Activated CD4-positive, alpha-beta T cell treated with anti-CD3 and anti-CD28 coated beads, Interleukin-10, Interleukin-2, amounts not matched to agents 100 ng/mL and 50 ng/mL, durations not matched to agents 16 hours and 8 hours (primary cell): ENCODE results near the gene KCNK4.
A peak's percentile ranks its signal among the peaks of the same experiment; 100 is the strongest.
"Not testable (repeated sequence)": the region's sequence is repeated elsewhere in the genome, so short reads cannot be mapped to it uniquely, and the experiment has no call there.

Source experiments
- DNase-seq: peaks from one replicate; pipeline ENCODE4 v3.0.0-alpha.2; 2020

The KCNK4 gene

DNA sequence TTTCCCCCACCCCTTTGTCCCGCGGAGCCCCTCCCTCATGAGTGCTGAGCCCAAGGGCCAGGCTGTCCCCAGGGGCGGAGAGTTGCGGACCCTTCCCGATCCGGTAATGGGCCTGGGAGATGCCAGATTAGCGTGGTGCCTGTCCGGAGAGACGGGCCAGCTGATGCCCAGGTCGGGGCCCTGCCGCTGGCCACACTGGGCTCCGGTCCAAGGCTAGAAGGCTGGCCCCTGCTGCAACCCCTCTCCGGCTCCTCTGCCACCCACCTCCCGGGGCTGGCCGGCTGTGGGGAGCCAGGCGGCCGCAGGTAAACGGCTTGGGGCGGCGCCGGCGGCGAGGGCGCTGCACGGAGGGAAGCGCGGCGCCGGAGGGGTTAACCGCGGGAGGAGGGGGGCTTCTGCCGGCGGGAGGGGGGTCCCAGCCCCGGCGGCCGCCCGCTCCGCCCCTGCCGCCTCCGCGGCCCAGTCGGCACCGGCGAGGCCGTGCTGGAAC is at the start of gene KCNK4:
KCNK4 (plus strand) TSS at position 41 of the 490 bp plus-strand sequence. CDS start 1,717 bp downstream, outside the sequence.
- no peak for DNase-seq

DNA sequence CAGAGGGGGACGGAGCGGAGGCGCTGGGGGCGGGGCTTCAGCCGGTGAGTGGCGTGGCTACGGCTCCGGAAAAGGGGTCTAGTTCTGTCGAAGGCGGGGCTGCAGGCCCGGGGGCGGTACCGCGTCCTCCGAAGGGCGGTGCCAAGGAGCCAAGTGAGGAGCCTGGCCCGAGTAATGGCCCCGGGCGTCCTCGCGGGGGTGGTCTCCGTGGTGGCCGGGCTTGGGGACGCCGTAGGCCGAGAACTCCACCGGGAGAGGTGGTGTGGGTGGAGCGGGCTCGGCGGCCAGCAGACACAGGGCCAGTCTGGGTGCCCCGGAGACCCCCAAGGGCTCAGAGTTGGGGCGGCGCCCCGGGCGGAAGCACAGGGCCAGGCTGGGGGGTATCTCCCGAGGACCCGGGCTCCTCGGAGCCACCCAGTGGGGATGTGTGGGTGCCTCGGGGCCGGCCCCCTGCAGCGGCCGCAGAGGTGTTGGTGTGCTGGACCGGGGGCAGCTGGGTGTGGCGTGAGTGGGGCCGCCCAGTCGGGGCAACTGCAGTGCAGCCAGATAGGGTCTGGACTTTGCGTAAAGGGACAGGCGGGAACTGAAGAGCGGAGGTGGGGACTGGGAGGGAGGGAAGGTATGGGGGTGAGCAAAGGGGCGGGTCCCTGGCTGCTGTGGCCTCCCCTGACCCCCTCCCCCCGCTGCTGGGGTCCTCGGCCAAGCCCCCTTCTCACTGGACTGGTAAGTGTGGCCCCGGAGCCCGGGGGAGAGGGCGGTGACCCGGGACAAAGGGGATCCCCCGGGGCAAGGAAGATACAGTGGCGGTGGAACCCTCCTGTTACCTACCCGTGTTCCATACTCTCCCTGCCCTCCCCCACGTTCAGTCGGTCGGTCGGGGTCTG is 49.4 kb upstream of the KCNK4 start:
- no peak for DNase-seq

DNA sequence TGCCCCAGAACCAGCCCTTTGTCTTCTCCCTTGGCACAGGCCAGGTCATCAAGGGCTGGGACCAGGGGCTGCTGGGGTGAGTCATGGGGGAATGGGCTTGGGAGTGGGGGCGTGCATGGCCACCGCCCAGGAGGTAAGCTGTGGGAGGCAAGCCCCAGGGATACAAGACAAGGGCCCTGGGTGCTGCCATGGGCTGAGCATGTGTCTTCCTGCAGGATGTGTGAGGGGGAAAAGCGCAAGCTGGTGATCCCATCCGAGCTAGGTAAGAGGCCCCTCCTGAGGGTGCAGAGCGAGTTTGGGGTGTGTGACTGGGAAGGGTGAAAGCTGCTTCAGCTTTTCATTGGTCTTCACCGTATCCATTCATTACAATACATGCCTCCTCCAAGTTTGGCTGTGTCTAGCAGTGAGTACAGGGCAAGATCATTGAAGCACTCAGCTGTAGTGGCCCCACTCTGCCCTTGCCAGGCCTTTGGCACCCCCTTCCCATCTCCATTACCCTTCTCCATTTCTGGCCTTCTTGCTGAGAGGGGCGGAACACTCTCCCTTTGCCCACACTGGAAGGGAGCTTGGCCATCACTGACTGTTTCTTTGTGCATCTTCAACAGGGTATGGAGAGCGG is 47.8 kb upstream of the KCNK4 start:
- no peak for DNase-seq

DNA sequence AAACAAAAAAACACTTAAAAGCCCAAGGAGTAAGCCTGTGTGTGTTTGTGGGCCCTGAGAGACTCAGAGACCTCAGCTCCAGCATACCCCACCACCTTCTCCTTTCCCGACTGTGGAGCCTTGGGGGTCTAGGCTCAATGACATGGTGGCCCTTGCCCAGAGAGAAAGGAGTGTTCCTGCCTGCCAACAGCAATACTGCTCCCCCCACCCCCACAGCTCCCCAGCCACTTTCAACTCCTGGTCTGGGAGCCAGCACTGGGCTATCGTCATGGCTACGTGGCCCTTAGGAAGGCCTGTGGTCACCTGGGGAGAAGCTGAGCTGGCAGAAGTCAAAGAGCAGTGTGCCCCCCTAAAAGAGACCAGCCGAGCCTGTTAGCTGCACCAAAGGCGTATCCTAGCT is 47.0 kb upstream of the KCNK4 start:
- no peak for DNase-seq

DNA sequence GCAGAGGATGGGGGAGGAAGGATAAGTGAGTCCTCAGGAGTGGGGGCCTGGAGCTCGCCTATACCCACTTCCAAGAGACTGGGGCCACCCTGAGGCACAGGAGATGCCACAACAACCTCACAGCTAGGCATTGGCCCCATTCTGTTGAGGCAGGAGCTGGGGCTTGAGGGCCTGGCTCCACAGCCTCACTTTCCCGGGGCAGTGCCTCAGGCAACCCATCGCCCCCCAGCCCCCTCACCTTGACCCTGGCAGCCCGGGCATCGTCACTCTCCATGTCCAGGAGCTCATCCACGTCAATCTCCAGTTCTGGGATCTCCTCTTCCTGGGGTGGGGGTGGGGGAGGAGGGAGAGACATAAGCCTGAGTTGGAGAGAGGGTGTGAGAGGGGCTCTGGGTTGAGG is 46.1 kb upstream of the KCNK4 start:
- DNase-seq = no peak

DNA sequence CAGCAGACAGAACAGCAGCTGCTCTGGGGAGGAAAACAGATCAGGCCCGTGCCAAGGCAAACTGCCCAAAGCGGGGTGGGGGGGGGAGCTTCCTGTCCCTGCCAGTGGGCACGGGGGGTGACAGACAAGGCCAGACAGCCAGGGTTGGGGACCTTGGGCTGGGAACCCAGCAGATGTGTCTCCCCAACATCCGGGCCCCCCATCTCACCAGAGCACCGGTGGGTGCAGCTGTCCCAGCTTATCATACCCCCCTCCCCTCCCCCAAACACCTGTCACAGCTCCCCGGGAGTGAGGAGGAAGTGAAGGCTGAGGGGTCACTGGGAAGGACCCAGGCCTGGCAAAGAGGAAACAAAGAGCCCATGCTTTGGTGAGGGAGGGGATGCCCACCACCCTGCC is 45.7 kb upstream of the KCNK4 start:
- no peak for DNase-seq

DNA sequence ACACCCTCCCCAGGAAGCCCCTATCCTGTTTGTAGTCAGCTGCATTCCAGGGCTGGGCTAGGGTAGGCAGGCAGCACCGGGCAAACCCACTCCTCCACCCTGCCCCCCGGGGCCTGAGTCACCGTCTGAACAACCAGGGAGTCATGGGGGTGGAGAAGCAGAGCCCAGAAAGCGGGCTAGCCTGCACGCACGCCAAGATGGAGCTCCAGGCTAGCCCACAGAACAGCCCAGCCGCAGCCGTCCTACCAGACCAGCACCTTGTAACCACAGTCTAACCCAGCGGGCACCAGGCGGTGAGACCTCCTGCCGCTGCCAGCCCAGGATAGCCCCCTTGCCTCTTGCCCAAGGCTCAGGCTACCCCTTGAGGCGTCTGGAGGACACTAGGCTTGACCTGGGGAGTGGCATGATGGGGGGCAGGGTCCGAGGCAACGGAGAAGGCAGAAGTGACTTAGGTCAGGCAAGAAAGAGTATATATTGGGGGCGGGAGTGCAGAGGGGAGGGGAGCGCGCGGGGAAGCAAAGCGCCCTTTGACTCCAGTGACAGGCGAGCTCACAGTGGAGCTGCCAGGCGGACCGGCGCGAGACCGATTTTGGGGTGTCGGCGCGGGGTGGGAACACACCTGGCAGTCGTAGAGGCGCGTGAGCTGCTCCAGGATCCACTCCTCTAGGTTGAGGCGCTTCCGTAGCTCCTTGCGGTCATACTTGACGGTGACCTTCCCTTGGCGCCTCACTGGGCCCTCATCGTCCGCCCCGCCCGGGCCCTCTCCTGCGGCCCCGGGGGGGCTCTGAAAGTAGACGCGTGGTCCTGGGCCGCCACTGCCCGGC is 45.1 kb upstream of the KCNK4 start:
- DNase-seq = peak; percentile 82

DNA sequence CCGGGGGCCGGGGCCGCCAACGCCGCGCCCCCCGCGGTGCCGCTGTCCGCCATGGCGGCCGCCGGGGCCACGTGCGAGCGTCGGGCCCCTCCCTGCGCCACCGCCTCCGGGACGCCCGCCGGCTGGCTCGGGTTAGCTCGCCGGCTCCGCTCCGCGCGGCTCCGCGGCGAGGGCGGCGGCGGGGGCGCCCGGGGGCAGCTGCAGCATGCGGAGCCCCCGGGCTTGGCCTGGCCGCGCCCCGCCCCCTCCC is 44.6 kb upstream of the KCNK4 start:
- DNase-seq = not testable (repeated sequence)

DNA sequence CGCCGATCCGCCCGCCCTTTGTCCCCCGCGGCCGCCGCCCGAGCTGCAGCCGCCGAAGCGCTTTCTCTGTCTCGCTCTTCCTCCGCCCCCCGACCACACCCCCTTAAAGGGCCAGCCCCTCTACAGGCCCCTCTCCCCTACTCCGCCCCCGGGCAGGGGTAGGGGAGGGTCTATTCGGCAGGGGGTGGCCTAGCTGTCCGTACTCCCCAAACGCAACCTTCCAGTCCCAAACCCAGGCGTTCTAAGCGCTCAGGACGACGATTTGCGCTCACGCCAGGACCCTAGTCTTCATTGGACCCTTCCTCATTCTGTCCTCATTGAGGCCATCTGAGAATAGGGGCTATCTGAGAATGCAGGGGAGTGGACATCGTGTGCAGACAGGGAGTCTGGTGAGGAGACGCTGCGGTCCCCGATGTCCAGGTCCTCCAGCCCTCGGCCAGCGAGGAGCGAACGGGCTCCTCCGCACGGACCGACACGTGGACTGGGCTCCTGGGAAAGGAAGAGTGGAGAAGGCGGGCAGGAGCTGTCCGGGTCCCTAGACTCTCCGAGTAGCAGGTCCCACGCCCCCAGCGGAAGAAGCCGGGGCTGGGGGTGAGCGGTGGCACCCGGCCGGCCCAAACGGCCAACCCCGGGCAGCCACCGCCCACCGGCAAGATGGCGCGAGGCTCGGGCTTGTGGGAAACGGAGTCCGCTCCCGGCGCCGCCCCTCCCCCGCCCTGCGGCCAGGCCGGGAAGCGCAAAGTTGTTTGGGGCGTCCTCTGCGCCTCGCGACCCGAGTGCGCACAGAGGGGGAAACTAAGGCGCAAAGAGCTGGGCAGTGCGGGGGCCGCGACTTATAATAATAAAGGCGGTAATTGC is 44.0 kb upstream of the KCNK4 start, which contains the start of gene PPP1R14B:
PPP1R14B (minus strand) TSS at position 73 of the 858 bp plus-strand sequence. CDS start 270 bp downstream, outside the sequence.
- peak; percentile 92 for DNase-seq

DNA sequence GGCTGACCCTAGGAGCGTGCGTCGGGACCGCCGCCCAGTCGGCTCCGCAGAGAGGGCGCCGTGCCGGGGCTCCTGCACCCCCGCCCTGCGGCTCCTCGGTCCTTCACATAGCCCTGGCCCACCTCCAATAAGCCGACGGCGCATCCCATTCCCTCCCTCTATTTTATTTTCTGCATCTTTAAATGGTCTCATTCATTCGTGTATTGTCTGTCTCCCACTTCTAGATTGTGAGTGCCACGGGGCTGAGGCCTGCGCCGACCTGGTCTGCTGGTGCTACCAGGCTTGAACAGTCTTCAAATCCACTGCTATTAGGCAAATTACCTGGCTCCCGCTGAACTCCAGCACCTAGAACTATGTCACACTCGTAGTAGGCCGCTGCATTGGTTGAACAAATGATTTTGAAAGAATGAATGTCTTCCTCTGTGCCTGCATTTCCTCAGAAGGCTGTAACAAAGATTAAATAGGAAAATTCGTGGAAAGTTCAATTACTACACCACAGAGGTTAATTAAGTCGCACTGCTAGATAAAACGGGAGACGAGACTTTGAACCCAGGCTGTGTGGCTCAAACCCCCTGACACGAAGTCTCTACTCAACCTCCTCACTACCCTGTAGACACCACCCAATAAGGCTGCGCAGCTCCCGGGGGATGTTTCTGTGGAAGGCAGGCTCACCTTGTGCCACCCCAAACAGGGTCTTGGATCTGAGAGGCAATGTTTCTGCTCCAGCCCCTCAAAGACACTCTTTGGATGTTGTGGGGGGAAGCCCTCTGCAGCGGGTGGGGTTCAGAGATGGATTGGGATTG is 43.2 kb upstream of the KCNK4 start:
- no peak for DNase-seq

DNA sequence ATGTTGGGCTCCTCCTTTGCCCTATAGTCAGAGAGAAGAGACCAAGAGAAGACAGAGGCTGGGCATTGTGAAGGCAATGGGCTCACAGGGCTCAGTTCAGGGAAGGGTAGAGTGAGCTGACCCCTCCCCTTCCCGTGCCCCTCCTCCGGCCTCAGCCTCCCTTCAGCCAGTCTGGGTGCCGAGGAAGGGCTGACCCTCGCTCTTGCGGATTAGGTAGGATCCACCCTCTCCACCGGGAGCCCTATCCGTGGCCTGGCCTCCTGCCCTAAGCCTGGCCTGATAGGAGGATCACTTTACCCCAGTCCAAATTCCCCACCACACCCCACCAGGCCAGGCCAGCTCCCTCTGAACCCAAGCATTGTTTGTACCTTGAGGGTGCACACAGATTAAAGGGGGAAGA is 42.5 kb upstream of the KCNK4 start:
- DNase-seq = no peak

DNA sequence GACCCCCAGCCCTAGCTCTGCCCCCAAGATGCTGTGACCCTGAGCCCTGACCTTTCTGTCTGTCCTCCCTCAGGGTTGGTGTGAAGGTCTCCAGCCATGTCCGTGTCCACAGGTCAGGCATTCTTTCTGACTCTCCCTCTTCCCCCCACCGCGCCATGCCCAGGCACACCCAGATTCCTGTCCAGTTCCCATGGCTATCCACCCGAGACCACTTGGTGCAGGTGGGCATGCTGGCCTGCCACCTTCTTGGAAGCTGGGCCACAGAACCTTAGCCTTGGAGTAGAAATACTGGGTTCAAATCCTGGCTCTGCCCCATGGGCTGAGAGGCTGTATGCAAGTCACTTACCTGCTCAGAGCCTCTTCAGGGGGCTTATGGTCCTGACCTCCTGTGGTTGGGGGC is 42.1 kb upstream of the KCNK4 start:
- DNase-seq = no peak

DNA sequence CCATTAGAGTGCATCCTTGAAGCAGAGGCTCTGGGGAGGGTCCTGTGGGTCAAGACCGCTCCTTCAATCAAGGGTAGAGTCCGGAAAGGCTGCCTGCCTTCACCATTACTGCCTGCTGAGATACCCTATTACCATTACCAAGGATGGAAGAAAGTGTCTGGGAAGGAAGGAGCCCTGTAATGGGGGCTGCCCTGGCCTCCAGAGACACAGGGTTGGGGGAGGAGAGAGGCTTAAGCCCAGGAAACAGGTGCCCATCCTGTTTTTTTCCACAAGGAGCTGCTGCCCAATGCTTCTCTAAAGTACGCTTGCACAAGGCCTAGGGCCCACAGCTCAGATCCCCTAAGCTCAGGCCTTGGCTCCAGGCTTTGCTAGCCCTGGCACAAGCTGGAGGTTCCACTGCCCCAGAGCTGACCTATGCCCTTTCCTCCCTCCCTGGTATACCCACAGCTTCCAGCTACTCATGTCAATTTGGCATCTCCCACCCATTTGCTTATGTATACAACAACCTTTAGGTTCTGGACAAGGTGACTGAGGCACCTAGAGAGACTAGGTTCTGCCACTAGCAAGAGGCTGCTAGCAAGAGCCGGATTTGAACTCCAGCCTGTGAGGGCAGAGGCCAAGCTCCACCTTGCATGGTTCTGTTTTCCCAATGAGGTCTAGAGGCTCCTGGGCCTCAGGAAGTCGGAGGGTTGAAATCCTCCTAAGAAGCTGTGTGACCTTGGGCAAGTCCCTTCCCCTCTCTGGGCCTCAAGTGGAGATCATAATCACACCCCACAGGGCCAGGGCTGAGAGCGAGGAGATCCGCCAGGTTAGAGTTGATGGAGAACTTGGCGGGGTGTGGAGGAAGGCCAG is 41.3 kb upstream of the KCNK4 start:
- no peak for DNase-seq

DNA sequence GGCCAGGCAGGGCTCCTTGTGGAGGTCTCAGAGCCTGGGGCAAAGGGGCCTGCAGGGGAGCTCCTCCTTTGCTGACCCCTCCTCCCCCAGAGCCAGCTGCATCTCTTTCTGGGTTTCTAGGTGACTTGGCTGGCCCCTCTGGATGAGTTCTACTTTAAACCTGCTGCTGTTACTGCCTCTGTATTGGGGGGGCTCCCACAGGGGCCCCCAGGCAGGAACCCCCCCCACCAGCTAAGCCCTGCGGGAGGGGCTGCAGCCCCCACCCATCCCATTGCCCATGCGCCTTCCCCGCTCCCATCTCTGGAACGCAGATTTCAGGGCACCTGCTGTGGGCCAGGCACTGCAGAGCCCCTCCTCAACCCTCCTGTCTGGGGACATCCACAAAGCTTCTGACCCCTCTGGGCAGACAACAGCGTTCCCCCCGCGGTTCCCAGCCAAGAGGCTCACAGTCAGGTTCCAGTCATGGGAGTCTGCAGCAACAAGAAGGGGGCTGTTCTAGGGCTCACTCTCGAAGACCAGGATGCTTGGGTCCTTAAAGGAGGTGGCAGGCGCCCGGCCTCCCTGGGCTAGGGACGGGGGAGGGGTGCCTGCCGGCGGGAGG is 40.6 kb upstream of the KCNK4 start:
- no peak for DNase-seq

DNA sequence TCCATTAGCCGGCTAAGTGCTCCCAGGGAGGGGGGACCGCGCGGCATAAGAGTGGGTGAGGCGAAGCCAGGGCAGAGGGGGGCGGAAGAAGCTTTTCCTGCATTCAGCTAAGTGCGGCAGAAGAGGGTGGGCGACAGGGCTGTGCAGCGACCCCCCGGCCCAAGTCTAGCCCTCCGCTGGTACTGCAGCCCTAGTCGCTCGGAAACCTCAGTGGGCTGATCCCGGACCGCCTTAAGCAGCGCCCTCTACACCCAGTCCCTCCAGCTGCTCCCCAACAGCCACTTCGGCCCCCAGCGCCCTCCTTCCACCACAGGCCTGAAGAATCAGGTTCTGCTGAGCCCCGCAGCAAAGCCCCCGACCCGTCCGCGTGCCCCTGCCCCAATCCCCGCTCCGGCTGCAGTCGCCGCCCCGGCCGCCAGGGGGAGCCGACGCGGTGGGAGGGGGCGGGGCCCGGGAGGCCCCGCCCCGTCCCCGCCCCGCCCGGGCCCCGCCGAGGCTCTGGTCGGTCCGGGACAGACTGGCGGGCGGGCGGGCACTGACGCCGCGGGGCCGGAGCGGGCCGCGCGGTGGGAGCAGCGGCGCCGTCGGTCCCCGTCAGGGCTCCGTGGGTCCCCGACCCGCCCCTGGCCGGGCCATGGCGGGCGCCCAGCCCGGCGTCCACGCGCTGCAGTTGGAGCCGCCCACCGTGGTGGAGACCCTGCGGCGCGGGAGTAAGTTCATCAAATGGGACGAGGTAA is 39.9 kb upstream of the KCNK4 start, which contains the start of gene PLCB3:
PLCB3 (plus strand) TSS at position 515 of the 737 bp plus-strand sequence; CDS start at position 635, 120 bp downstream.
- DNase-seq = peak; percentile 69

DNA sequence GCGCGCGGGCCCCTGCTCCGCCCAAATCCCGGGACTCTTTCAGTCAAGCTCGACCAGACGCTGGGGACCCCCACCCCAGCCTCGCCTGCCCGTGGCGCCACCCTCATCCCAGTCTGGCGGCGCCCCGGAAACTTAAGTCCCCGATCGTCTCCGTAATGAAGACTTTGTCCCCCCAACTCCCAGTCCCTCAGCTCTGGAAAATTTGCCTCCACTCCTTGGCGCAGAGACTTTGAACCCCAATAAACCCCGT is 39.4 kb upstream of the KCNK4 start:
- DNase-seq = no peak

DNA sequence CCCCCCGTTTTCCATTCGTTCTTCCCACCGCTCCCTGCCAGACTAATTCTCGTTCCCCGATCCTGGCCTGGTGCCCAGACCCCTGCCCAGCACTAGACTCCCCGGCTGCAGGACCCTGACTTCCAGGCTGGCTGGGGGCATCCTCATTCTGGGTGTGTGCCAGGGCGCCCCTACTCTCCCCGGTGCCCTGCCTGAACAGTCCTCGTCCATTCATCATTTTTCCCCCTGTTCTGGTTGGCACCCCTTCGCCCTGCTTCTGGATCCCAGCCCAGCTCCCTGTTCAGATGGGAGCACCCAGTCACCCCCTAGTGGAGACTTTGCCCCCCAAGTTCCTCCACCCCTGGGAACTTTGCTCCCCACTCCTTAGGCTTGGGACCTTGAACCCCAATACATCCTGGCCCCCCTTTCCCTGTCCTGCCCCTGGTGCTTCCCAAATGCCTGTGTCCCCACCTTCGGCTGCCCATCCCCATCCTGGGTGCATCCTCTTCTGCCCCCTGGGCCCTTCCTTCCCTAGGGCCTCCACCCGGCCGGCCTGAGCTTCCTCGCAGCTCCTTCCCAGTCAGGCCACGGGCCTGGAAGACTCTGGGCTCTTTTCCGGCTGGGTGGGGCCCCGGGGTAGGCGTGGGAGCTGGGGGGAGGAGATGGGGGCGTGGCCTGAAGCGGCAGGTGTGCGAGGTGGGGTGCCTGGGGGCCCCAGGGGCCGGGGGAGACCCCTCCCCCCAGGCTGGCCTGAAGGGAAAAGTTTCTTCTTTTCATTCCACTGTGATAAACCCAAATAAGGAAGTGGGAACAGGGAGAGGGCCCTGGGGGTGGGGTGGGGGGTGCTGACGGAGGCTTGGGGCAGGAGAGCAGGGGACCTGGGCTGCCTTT is 38.9 kb upstream of the KCNK4 start:
- DNase-seq = no peak

DNA sequence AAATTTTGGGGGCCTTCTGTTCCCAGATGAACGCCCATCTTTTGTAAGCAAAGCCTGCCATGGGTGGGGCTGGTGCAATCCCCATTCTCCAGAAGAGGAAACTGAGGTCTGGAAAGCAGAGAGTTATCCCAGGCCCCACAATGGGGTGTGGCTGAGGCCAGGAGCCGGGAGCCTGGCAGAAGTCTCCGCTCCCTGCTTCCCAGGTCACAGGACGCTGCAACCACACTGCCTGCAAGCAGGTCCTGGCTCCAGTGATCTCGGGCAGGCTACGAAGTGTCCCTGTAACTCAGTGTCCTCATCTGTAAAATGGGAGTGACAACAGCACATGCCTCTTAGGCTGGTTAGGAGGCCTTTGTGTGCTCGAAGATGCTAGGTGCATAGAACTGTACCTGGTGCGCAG is 38.1 kb upstream of the KCNK4 start:
- DNase-seq = no peak

DNA sequence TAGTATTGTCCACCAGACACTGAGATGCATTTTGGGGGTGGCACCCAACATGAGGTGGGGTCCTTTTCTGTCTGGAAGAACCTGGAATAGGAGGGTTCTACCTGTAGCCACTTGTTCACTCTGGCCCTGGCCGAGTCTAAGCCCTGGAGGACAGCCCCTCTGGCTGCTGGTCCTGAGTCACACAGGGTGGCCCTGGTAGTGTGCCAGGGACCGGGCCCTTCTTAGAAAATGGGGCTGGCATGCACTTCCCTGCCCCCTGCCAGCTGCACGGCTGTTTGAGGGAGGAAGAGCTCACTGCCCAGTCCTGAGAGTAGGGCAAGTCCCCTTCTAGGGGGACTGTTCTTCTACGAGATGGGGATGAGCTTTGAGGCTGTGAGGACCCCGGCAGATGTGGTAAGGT is 37.6 kb upstream of the KCNK4 start:
- DNase-seq = no peak
